C4-2B (cell line): Measurements from ENCODE around the gene CAPRIN1.

Experiments used
- H3K27ac ChIP-seq: fragments of 450-650 bp; 2 replicates; pipeline ENCODE4 v1.5.1; 2017
- CTCF ChIP-seq: fragments of 450-650 bp; conservative IDR thresholded peaks from 2 replicates; pipeline ENCODE4 v1.5.1; 2017; ENCODE audit warnings: mild to moderate bottlenecking
- ZFX ChIP-seq: fragments of 450-650 bp; IDR thresholded peaks from 2 replicates; pipeline ENCODE4 v1.6.1; 2017

CAPRIN1 gene

DNA sequence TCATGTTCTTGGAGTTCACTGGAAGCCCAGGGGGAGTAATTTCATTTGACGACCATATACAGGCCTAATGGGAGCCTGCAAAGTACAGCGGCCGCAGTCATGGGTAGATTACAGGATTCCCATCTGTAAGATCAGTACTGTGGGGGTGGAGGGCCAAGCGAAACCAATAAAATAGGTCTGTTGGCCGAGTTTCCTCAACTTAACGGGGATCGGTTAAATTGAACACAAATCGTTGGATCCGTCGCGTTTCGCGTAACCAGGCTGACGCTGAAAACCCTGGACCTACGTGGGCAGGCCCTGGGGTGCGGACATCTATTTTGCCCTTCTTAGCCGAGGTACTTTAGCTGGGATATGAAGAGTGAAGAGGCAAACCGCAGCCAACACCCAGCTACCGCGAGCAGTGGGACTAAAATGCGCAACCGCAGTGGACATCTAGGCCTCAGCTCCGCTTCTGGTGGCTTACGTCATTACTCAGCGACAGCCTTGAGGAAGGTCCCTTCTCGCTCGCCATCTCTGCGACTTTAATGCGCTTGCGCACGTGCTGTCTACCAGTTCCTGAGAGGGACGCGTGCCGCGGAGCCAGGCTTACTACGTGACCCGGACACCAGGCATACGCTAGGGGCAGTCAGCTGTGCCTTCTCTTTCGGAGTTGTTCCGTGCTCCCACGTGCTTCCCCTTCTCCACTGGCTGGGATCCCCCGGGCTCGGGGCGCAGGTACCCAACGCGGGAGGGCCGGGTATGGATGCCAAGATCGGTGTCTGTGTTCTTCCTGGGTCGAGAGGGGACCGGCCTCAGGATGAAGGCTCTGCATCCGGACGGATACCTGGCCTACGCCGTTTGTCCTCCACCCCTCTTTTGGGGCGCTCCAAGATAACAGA is 53.8 kb downstream of the CAPRIN1 start, which contains the start of gene NAT10:
TSS of gene NAT10 (plus strand) at position 551 of the 878 bp plus-strand sequence. CDS start 2,597 bp downstream, outside the sequence.
- peak; percentile 6; the same call in 1 of the 2 replicates for TF ChIP-seq CTCF
- peak; percentile 52 for TF ChIP-seq ZFX
- H3K27ac ChIP-seq = peak within 1 kb of the TSS; percentile 90

GRCh38 chr11:34105957-34106504 is 54.5 kb downstream of the CAPRIN1 start:
- H3K27ac ChIP-seq = peak overlapping the region; percentile 90
- TF ChIP-seq ZFX (0 out of 2 replicates have a peak, but pooled peaks have one; percentile 28), CTCF (no peak)

DNA sequence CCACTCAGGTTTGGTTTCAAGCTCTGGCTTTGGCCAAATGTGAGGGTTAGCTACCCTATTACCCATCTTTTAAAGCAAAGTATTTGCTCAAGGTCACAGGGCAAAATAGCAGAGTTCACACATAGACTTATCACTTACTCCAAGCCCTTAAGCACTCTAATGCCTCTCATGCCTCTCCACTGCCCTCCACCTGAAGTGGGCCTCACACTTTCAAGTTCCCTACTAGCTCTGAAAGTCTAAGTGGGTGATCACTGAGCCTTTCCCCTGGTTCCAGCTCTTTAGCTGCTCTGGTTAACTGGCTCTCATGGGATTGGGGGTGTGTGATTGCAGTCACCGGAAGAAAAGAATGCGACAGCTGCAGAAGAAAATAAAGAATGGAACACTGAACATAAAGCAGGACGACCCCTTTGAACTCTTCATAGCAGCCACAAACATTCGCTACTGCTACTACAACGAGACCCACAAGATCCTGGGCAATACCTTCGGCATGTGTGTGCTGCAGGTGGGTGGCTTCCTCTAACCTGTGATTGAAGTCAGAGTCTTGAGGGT is 60.3 kb downstream of the CAPRIN1 start:
- TF ChIP-seq ZFX (no peak), CTCF (no peak)
- no peak overlapping the region for H3K27ac ChIP-seq

- TF ChIP-seq ZFX (no peak), CTCF (no peak)
Measured at GRCh38 chr11:34114014-34114413, 62.5 kb downstream of the CAPRIN1 start.

DNA sequence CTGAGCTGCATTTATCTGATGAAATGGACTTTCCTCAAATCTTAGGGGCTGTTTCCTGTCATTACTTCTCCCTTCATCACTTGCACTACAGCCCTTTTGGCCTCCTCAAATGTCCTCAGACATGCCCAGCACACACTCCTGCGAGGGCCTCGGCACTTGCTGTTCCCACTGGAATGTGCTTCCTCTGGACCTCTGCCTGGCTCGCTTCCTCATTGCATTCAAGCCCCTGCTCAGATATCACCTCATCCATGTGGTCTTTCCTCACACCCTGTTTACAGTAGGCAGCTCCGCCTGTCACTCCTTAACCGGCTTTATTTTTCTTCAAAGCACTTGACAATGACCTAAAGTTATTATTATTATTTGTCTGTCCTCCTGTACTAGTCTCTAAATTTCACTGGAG is 62.9 kb downstream of the CAPRIN1 start:
- no peak overlapping the region for H3K27ac ChIP-seq
- TF ChIP-seq CTCF (no peak), ZFX (no peak)

More at GRCh38 chr11:34114014-34114413, 62.5 kb downstream of the CAPRIN1 start:
- H3K27ac ChIP-seq = no peak overlapping the region

DNA sequence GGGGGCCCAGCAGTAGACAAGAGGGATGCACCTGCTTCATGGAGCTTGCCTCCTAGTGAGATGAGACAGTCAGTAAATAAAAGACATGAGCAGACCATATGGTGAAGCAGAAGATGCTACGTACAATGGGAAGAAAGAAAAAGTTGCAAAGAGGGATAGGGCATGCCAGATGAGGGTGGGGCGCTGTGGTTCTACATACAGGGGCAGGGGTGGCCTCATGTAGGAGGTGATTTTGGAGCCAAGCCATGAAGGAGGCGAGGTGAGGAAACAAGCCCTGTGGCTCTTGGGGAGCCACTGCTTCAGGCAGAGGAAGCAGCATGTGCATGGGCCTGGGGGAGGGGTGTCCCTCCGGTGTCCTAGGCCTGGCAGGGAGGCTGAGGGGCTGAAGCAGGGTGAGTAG is 69.1 kb downstream of the CAPRIN1 start:
- no peak overlapping the region for H3K27ac ChIP-seq

DNA sequence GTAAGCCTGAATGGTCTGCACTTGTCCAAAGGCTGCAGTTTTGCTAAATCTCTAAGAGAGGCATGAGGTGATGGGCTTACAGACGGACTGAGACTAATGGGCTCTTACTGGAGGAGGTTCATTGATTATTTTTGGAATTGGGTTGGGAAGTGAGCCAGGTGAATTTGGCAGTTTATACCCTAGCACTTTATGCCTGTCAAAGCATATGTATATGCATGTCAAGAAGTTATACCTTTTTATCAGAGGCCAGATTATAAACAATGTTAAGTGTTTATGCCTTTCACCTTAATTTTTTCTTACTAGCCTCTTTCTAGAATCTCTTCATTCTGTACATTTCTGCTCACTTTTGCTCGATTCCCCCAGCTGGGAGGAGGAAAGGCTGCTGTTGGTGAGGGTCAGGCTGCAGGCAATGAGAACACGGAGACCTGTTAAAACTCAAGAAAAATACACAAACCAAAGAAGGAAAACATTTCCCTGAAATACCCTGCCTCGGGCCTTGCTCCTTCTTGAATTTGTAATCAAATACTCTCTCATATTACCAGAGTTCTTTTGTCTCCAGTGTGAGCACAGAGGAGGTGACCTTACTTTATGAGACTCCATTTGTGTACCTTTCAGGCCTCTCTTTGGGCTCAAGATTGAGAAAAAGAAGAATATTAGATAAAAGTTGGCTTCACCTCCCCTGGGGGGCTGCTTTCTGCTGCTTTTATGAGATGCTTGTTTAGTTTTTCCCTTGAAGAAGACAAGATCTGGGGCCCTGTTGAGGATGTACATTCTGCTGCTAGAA is 73.5 kb downstream of the CAPRIN1 start:
- no peak for TF ChIP-seq CTCF
- no peak for TF ChIP-seq ZFX
- H3K27ac ChIP-seq = no peak overlapping the region

More for the DNA sequence above, 69.1 kb downstream of the CAPRIN1 start:
- TF ChIP-seq ZFX = no peak
